ENCODE data around the gene TBC1D22A.

DNA sequence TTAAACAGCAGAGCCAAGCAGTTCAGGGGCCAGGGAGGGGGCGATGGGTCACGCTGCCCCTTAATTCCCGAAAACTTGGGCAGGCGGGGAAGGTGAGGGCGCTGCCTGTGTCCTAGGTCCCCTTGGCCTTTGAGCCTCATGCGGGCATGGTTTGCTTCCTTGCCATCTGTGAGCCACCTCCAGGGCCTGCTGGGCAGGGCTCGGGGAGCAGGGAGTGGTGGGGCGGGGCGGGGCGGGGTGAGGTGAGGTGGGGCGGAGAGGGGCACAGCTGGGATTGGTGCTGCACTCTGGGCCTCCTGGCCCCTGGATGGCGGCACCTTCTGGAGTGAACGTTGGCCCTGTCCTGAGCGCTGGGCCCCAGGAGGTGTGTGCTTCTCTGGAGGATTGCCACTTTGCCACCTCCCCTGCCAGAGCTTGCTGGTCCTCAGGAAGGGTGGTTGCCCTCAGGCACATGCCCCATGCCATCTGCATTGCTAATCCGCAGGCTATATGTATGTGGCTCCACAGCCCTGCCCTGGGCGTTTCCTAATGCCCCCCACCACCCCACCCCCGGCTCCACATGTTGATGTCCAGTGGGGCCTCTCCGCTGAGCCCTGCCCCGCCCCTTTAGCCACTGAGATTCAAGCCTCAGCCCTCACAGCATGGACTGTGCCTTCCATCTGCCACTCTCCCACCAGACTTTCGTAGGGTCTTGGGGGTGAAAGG lies 352.5 kb downstream of the TBC1D22A start:
- TF ChIP-seq ZNF70 (CRISPR knock-in tag; IDR thresholded peaks at IDR 0.05) (no peak), RARB (CRISPR knock-in tag; IDR thresholded peaks at IDR 0.05) (no peak), GLIS3 (CRISPR knock-in tag; IDR thresholded peaks at IDR 0.05) (no peak), PATZ1 (CRISPR knock-in tag; IDR thresholded peaks at IDR 0.05; ENCODE audit: borderline replicate concordance) (no peak), CSDC2 (CRISPR knock-in tag; IDR thresholded peaks at IDR 0.05) (no peak), ZFP3 (CRISPR knock-in tag; IDR thresholded peaks at IDR 0.05) (no peak), ISL1 (CRISPR knock-in tag; IDR thresholded peaks at IDR 0.05) (no peak)
